Measurements from ENCODE around the gene SPX. TPM values are rescaled to one million over a fixed set of nuclear protein-coding genes. Genes with fewer than 3 reads are reported as not detected.
A peak's percentile ranks its signal among the peaks of the same experiment; 100 is the strongest.

The SPX gene
- total RNA-seq, 4 donors from 2014 or later, result 0.40 to 1.2 (median 0.66) TPM

GRCh38 chr12:21499765-21500164, 26.3 kb upstream of the SPX start:
- Histone ChIP-seq H3K36me3 (peaks cover 10 to 45% (median 39%) of the 10 kb centered on the region in 4 donors), H3K27ac (replicated peaks in 1 of 4) (peak overlapping the region in 1 of 4 donors; percentile 93), H3K4me3 (no peak overlapping the region), H3K4me1 (peaks cover 27 to 50% (median 42%) of the 10 kb centered on the region in 4 donors), H3K27me3 (no peaks in the 10 kb centered on the region), H3K9me3 (no peaks in the 10 kb centered on the region)
- DNase-seq (ENCODE audit: extremely low spot score), result no peak
- intact Hi-C loops (cut with DNase I), result loop anchor here (5.0 kb wide), 2 partner anchors 158 to 183 kb away; partner anchors contain the start of gene LDHB
- 68% methylated on average over 2 of the region's 2 CpGs for WGBS
- no peak for TF ChIP-seq EP300 (IDR thresholded peaks at IDR 0.05)
- TF ChIP-seq POLR2A (IDR thresholded peaks at IDR 0.05; ENCODE audit: low read depth), result no peak

GRCh38 chr12:21500786-21501257, 25.3 kb upstream of the SPX start:
- no peak for TF ChIP-seq POLR2AphosphoS5 (IDR thresholded peaks at IDR 0.05)
- TF ChIP-seq POLR2A (IDR thresholded peaks at IDR 0.05; ENCODE audit: low read depth), result no peak
- TF ChIP-seq CTCF (IDR thresholded peaks at IDR 0.05), result no peak
- TF ChIP-seq EP300 (IDR thresholded peaks at IDR 0.05), result no peak
- DNase-seq (ENCODE audit: extremely low spot score), result no peak
- Histone ChIP-seq H3K27ac (replicated peaks in 1 of 4) (peak overlapping the region; percentile 82 to 93 (median 86)), H3K36me3 (peaks cover 10 to 35% (median 30%) of the 10 kb centered on the region in 4 donors), H3K27me3 (no peaks in the 10 kb centered on the region), H3K4me3 (peak overlapping the region; percentile 76 to 96 (median 86)), H3K4me1 (peaks cover 27 to 56% (median 43%) of the 10 kb centered on the region in 4 donors), H3K9me3 (no peaks in the 10 kb centered on the region)
- WGBS, result 10% methylated on average over 8 of the region's 8 CpGs
- intact Hi-C loops (cut with DNase I), result loop anchor here (5.0 kb wide), 2 partner anchors 156 to 181 kb away; partner anchors contain the start of gene LDHB

- H3K4me3 ChIP-seq, result peak within 1 kb of the TSS; percentile 76 to 96 (median 86)
- H3K36me3 ChIP-seq, result peaks cover 10 to 28% (median 23%) of the 10 kb centered on the region in 4 donors
- intact Hi-C loops (cut with DNase I), result loop anchor here (5.0 kb wide), 2 partner anchors 156 to 181 kb away; partner anchors contain the start of gene LDHB
- H3K27me3 ChIP-seq, result no peaks in the 10 kb centered on the region
- peaks cover 27 to 58% (median 43%) of the 10 kb centered on the region in 4 donors for H3K4me1 ChIP-seq
- H3K27ac ChIP-seq (replicated peaks in 1 of 4), result peak within 1 kb of the TSS; percentile 82 to 93 (median 86)
- TF ChIP-seq POLR2AphosphoS5 (IDR thresholded peaks at IDR 0.05) (peak; percentile 90 to 93), CTCF (IDR thresholded peaks at IDR 0.05) (no peak), POLR2A (IDR thresholded peaks at IDR 0.05; ENCODE audit: low read depth) (peak; percentile 31), EP300 (IDR thresholded peaks at IDR 0.05) (no peak)
- peak; percentile 99 for DNase-seq (ENCODE audit: extremely low spot score)
- 0% methylated on average over 24 of the region's 61 CpGs for WGBS
- no peaks in the 10 kb centered on the region for H3K9me3 ChIP-seq
Measured at GRCh38 chr12:21501258-21502163, 24.6 kb upstream of the SPX start, which contains the start of the genes GOLT1B and RECQL. Gene GOLT1B, plus strand, starts transcription at chr12:21501789. Its CDS starts 135 bp downstream, at chr12:21501924. Gene RECQL, minus strand, starts transcription at chr12:21501635. Its CDS starts 2,065 bp downstream, at chr12:21499570.

GRCh38 chr12:21502164-21502496, 24.0 kb upstream of the SPX start:
- DNase-seq (ENCODE audit: extremely low spot score), result no peak
- no peaks in the 10 kb centered on the region for H3K27me3 ChIP-seq
- 1% methylated on average over 14 of the region's 14 CpGs for WGBS
- intact Hi-C loops (cut with DNase I), result loop anchor here (5.0 kb wide), 2 partner anchors 155 to 180 kb away; partner anchors contain the start of gene LDHB
- H3K27ac ChIP-seq (replicated peaks in 1 of 4), result peak overlapping the region; percentile 82 to 93 (median 86)
- H3K4me1 ChIP-seq, result peaks cover 27 to 58% (median 43%) of the 10 kb centered on the region in 4 donors
- TF ChIP-seq POLR2AphosphoS5 (IDR thresholded peaks at IDR 0.05) (no peak), POLR2A (IDR thresholded peaks at IDR 0.05; ENCODE audit: low read depth) (no peak), CTCF (IDR thresholded peaks at IDR 0.05) (no peak), EP300 (IDR thresholded peaks at IDR 0.05) (no peak)
- peaks cover 7 to 21% (median 17%) of the 10 kb centered on the region in 4 donors for H3K36me3 ChIP-seq
- H3K9me3 ChIP-seq, result no peaks in the 10 kb centered on the region
- H3K4me3 ChIP-seq, result peak overlapping the region; percentile 76 to 96 (median 86)
